Hematopoietic multipotent progenitor cell treated with erythropoietin and hydrocortisone succinate and interleukin-3 and kit ligand, for 6 days (in vitro differentiated cells): Measurements from ENCODE around the gene NBDY.
"Not testable (repeated sequence)": the region's sequence is repeated elsewhere in the genome, so short reads cannot be mapped to it uniquely, and the experiment has no call there.

Experiments
- DNase-seq: peaks from one replicate; pipeline ENCODE4 v3.0.0-alpha.2; 2015

The NBDY gene

DNA sequence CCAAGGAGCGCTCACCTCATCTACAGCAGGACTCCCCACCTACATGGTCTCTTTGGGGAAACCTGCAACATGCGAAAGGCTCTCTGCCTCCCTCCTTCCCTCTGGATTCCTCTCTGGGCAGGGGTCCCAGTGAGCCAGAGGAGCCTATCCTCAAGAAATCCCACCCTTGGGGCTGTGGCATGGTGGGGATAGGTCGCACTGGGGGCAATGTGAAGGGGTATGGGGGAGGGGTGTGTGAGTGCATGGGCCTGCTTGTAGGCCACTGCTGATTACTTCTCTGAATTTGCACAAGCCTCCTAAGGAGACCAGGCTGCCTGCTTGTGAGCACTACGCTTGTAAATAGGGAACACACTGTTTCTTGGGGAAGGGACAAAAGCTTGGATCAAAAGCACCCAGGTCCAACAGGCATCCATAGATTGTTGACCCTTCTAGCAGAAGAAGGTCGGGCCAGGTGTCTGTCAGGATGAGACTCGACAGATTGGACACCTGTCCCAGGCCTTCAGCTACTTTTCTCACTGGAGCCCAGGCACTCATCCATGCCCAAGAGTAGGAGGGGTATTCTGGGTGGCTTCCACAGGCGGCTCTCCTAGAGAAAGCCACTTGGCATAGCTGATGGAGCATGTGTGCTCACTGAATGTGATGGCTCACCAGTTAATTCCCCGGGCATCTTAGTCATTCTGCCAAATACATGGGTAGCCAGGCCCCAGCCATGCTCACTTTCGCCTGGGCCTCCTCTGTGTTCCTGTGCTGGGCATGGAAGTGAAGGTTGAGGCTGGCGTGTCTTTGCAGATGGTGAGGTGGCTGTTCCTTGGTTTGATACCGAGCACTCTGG is 75.0 kb downstream of the NBDY start:
- no peak for DNase-seq

DNA sequence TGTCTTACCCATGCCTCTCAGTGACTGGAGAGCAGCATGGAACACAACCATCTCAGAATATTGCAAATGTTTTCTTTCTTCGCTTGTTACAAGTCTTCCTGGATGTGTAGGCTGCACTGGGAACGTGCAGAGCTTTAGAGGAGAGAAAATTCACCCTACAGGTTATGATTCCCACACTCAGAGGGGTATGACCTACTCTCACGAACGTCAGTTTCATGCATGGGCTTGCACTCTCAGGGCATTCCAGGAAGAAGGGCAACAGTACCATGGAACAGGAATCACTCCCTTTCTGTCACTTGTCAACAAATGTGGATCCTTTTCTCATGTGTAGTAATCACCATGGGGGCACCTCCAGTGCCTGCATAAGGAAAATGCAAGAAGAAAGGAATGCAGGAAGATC is 75.8 kb downstream of the NBDY start:
- DNase-seq: no peak

DNA sequence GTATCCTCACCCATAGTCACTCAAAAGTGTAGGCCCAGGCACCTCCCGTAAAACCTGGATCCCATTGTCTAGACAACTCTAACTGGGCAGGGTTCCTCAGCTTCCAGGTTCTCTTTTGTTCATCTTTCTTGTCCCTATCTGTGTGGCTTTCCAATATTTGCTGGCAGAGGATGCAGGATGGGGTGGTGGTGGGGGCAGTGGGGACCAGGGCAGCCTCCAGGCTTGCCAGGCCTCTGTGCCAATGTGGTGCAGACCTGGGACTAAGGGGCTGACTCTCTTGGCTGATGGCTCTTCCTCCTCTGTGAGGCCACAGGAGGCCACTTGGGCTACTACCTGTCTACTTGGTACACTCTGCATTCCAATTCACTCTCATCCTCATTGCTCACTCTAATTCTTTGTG is 76.4 kb downstream of the NBDY start:
- DNase-seq: no peak

DNA sequence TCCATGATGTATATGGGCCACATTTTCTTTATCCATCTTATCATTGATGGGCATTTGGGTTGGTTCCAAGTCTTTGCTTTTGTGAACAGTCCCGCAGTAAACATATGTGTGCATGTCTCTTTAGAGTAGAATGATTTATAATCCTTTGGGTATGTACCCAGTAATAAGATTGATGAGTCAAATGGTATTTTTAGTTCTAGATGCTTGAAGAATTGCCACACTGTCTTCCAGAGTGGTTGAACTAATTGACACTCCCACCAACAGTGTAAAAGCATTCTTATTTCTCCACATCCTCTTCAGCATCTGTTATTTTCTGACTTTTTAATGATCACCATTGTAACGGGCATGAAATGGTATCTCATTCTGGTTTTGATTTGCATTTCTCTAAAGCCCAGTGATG is 77.1 kb downstream of the NBDY start:
- not testable (repeated sequence) for DNase-seq

DNA sequence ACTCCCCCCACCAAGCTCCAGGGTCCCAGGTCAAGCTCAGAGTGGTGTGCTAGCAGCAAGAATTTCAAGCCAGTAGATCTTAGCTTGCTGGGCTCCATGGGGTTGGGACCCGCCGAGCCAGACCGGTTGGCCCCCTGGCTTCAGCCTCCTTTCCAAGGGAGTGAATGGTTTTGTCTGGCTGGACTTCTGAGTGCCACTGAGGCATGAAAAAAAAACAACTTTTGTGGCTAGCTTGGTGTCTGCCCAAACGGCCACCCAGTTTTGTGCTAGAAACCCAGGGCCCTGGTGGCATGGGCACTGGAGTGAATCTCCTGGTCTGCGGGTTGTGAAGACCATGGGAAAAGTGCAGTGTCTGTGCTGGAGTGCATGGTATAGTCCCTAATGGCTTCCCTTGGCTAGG is 82.6 kb downstream of the NBDY start:
- no peak for DNase-seq

DNA sequence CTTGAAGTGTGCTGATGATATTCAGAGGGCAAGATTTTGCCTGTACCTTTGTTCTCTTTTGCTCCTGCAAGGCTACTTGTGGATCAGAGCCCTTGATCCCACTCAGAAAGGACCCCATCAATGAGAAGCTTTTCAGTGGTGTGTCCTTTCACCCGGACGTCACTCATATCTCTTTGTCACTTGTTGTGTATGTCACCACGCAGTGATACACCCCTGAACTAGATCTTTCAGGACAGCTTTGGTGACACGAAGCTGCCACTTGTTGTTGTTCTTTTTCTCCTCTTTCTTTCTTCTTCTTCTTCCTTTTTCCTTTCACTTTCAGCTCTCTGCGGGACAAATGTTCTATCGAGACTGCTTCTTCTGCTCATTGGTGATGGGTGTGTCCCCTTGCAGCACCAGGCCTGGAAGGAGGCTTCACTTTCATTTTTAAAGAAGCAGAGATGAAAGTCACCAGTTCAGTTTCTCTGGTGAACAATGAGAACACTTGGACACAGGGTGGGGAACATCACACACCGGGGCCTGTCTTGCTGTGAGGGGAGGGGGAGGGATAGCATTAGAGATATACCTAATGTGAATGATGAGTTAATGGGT is 83.6 kb downstream of the NBDY start:
- DNase-seq: peak; percentile 66

DNA sequence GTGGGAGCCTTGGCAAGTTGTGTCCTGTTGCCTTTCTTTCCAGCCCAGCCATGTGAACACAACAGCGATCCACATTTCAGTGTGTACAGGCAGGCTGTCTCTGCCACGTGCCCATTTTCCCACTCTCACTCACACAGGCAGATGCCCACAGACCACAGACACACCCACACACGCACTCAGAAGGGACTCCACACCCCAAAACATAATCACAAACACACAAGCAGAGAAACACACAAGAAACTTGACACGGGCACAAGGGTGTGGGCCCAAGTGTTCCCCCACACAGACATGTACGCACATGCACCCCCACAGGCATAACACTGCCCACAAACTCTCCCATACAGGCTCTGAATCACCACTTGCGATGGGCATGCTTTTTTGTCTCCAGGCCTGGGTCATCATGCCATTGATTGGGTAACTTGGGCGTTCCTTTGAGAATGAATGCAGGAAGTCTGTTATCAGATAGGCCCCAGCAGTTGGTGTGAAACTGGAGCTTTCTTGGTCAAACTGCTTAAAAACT is 84.3 kb downstream of the NBDY start:
- DNase-seq: peak; percentile 91

DNA sequence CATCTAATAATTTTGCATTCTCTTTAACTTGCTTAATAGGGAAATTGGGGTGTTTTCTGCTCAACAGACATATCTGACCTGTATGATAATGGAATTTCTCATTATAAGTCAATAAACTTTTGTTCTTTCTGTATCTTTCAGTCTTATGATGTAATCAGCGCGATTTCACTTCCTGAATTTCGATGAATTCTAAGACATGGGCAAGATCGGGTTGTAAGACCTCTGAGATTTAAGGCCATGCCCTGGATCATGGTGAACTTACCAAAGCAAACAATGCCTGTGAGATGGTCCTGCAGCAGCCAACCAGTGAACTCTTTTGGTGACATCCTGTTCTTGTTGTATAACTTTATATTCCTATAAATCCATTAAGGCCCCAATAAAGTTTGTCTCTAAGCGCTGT is 88.1 kb downstream of the NBDY start:
- DNase-seq: no peak

DNA sequence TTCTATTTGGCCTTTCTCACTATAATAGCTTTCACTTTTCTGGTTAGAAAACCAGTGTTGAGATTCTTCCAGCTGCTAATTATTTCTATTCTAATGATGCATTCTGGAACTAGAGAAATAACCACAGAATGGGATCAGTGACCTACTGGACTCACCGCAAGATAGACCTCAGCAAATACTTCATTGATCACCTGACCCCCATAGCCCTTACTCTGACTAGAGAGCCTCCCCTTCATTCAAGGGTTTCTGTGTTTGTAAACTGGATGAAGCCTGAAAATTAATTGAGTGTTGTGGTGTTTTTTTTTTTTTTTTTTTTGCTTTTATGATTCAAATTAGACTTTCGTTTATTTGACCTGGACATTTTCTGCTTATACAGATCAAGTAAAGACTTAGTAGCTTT is 97.0 kb downstream of the NBDY start:
- no peak for DNase-seq

DNA sequence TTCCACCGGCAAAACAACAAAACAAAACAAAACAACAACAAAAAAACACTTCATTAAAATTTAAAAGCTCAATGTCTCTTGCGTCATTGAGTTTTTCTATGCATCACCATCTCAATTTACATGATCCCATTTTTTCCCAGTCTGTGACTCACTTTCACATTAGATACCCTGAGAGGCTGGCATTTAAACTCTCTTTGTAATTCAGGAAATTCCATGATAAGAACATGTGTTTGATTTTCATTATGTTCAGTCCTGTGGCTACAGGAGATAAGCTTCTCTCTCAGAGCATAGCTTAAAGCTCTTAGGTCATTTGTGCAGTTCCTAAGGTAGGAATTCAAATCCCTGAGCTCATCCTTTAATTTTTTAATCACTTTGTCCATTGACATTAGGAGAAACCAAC is 104.6 kb downstream of the NBDY start:
- no peak for DNase-seq

DNA sequence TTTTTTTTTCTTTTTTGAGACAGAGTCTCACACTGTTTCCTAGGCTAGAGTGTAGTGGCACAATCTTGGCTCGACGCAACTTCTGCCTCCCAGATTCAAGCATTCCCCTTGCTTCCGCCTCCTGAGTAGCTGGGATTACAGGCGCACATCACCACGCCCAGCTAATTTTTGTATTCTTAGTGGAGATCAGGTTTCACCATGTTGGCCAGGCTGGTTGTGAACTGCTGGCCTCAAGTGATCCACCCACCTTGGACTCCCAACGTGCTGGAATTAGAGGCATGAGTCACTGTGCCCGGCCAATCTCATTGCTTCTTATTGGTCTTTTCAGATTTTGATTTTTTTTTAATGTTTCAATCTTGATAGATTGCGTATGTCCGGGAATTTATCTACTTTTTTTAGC is 124.4 kb downstream of the NBDY start:
- no peak for DNase-seq

DNA sequence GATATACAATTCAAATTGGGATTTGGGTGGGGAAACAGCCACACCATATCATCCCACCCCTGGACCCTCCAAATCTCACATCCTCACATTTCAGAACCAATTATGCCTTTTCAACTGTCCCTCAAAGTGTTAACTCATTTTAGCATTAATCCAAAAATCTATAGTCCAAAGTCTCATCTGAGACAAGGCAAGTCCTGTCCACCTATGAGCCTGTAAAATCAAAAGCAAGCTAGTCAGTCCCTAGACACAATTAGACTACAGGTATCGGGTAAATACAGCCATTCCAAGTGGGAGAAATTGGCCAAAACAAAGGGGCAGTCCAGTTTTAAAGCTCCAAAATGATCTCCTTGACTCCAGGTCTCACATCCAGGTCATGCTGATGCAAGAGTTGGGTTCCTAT is 128.0 kb downstream of the NBDY start:
- DNase-seq: no peak

DNA sequence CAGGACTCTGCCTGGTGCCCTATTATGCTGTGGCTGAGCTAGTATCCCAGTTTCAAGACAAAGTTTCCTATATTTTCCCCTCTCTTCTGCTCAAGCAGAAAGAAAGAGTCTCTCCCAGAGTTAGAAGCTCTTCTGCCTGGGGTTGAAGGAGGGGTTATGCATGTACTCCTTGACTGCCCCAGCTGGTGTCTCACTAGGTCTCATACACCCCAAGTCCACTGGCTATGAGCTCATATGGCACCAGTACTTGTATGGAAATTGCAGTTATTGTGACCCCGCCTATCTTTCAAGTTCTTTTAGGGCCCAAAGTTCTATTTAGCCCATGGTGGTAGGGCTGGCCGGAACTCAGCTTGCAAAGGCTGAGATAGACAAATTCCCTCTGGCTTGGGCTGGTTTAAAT is 131.8 kb downstream of the NBDY start:
- DNase-seq: no peak
